ENCODE measurements around the gene TWNK. TPM values are rescaled to one million over a fixed set of nuclear protein-coding genes. Genes with fewer than 3 reads are reported as not detected.

Gene TWNK
- total RNA-seq, 4 donors from 2014 or later = 5.5 to 7.7 (median 6.8) TPM

GRCh38 chr10:101035314-101035713 is 48.0 kb downstream of the TWNK start:
- 89 to 92% methylated on average over 7 of the region's 7 CpGs for WGBS, 2 donors
- H3K27me3 ChIP-seq = no peaks in the 10 kb centered on the region
- TF ChIP-seq CTCF (IDR thresholded peaks at IDR 0.05) = no peak
- TF ChIP-seq POLR2A (IDR thresholded peaks at IDR 0.05) = no peak
- peaks cover 20% of the 10 kb centered on the region in 2 donors for H3K4me1 ChIP-seq
- no peak overlapping the region for H3K4me3 ChIP-seq (replicated peaks in 1 of 3)
- intact Hi-C loops (cut with DNase I) = no loop called here
- H3K36me3 ChIP-seq = peaks cover 18 to 22% of the 10 kb centered on the region in 2 donors
- no peak for DNase-seq
- no peak overlapping the region for H3K27ac ChIP-seq
- H3K9me3 ChIP-seq = no peaks in the 10 kb centered on the region

- H3K9me3 ChIP-seq = no peaks in the 10 kb centered on the region
- peaks cover 14 to 15% of the 10 kb centered on the region in 2 donors for H3K4me1 ChIP-seq
- H3K4me3 ChIP-seq (replicated peaks in 1 of 3) = no peak overlapping the region
- intact Hi-C loops (cut with DNase I) = no loop called here
- no peaks in the 10 kb centered on the region for H3K27me3 ChIP-seq
- DNase-seq = no peak
- peaks cover 18 to 22% of the 10 kb centered on the region in 2 donors for H3K36me3 ChIP-seq
- WGBS, 2 donors = 85 to 89% methylated on average over 10 of the region's 10 CpGs
- no peak overlapping the region for H3K27ac ChIP-seq
- TF ChIP-seq POLR2A (IDR thresholded peaks at IDR 0.05) (no peak), CTCF (IDR thresholded peaks at IDR 0.05) (no peak)
Measured at GRCh38 chr10:101035916-101036702, 48.8 kb downstream of the TWNK start.

GRCh38 chr10:101036726-101037125 is 49.4 kb downstream of the TWNK start:
- WGBS, 2 donors = 64 to 90% methylated on average over 3 of the region's 7 CpGs
- H3K36me3 ChIP-seq = peaks cover 18 to 22% of the 10 kb centered on the region in 2 donors

GRCh38 chr10:101038484-101038883 is 51.1 kb downstream of the TWNK start:
- H3K36me3 ChIP-seq = peaks cover 18 to 22% of the 10 kb centered on the region in 2 donors
- intact Hi-C loops (cut with DNase I) = no loop called here

More at GRCh38 chr10:101036726-101037125, 49.4 kb downstream of the TWNK start:
- no peak overlapping the region for H3K27ac ChIP-seq
- TF ChIP-seq POLR2A (IDR thresholded peaks at IDR 0.05) (no peak), CTCF (IDR thresholded peaks at IDR 0.05) (no peak)
- no peaks in the 10 kb centered on the region for H3K27me3 ChIP-seq
- no peak for DNase-seq
- H3K9me3 ChIP-seq = no peaks in the 10 kb centered on the region
- peaks cover 12 to 14% of the 10 kb centered on the region in 2 donors for H3K4me1 ChIP-seq
- H3K4me3 ChIP-seq (replicated peaks in 1 of 3) = no peak overlapping the region
- intact Hi-C loops (cut with DNase I) = no loop called here

More at GRCh38 chr10:101038484-101038883, 51.1 kb downstream of the TWNK start:
- 69 to 79% methylated on average over 5 of the region's 5 CpGs for WGBS, 2 donors
- no peak for TF ChIP-seq CTCF (IDR thresholded peaks at IDR 0.05)
- no peak for TF ChIP-seq POLR2A (IDR thresholded peaks at IDR 0.05)
- Histone ChIP-seq H3K27ac (no peak overlapping the region), H3K9me3 (no peaks in the 10 kb centered on the region), H3K4me3 (replicated peaks in 1 of 3) (no peak overlapping the region), H3K27me3 (no peaks in the 10 kb centered on the region), H3K4me1 (peaks cover 11 to 14% of the 10 kb centered on the region in 2 donors)
- no peak for DNase-seq
